Skeletal muscle tissue (tissue), 4 donors: ENCODE data around the gene LRP5. TPM values are rescaled to one million over a fixed set of nuclear protein-coding genes. Genes with fewer than 3 reads are reported as not detected.
A peak's percentile ranks its signal among the peaks of the same experiment; 100 is the strongest.
"Not testable (repeated sequence)": the region's sequence is repeated elsewhere in the genome, so short reads cannot be mapped to it uniquely, and the experiment has no call there.

Source experiments
- H3K27ac ChIP-seq: one replicate; pipeline ENCODE4 v1.7.0; 2013; ENCODE audit warnings: mild to moderate bottlenecking, low read depth, low read length, inconsistent platforms
- H3K27me3 ChIP-seq, 3 donors: one replicate each; pipeline ENCODE4 v1.7.0; 2013; ENCODE audit warnings: low read length in 3 of 3; ENCODE audit not compliant: control insufficient read depth in 3 of 3, insufficient read depth in 3 of 3
- H3K36me3 ChIP-seq, 3 donors: one replicate each; pipeline ENCODE4 v1.7.0; 2013; ENCODE audit warnings: low read length in 3 of 3; ENCODE audit not compliant: control insufficient read depth in 3 of 3, insufficient read depth in 3 of 3
- H3K4me1 ChIP-seq, 3 donors: one replicate each; pipeline ENCODE4 v1.7.0; 2013; ENCODE audit warnings: low read length in 3 of 3, mild to moderate bottlenecking in 3 of 3; ENCODE audit not compliant: control insufficient read depth in 3 of 3, insufficient read depth in 3 of 3
- H3K4me3 ChIP-seq, 3 donors: one replicate each; pipeline ENCODE4 v1.7.0; 2013; ENCODE audit warnings: low read length in 3 of 3
- H3K9ac ChIP-seq, 3 donors: one replicate each; pipeline ENCODE4 v1.7.0; 2013; ENCODE audit warnings: low read length in 3 of 3, mild to moderate bottlenecking in 3 of 3, moderate library complexity in 2 of 3, low read depth in 1 of 3
- H3K9me3 ChIP-seq, 3 donors: one replicate each; pipeline ENCODE4 v1.7.0; 2013; ENCODE audit warnings: low read length in 3 of 3; ENCODE audit not compliant: control insufficient read depth in 3 of 3
- total RNA-seq: library from RNA; depleted of rRNA; stranded (reverse); fragments of >200 nt; gene quantifications from one replicate; pipeline ENCODE4 v1.2.3, GENCODE V29; 2014
- donor health status: Osteomylitis.

Gene LRP5
- total RNA-seq, 1 donor from 2014 or later, result 31.3 TPM

DNA sequence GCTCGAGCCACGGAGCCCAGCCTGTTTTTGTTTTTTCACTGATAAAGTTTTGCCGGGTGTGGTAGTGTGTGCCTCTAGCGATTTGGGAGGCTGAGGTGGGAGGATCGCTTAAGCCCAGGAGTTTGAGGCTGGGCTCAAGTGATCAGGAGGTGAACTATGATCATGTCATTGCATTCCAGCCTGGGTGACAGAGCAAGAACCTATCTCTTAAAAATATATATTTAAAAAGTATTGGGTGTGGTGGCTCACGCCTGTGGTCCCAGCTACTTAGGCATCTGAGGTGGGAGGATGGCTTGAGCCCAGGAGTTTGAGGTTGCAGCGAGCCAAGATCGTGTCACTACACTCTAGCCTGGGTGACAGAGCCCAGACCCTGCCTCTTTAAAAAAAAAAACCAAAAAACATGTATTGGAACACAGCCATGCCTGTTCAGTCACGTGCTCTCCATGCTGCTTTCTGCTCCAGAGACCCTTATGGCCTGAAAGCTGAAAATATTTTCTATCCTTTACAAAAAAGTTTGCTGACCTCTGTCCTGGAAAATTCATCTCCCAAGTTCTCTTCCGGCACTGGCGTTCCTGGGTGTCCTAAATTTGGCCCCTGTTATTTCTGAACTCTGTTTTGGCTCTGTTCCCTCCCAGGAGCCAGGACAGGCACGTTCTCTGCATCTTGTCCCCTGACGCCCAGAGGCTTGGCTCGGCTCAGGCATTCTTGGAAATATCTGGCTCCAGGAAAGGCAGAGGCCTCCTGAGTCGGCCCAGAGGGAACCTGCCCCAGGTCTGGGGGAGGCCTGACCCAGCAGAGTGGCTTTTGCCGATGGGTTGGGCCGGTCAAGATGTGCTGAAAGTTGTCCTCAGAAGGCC is 86.8 kb downstream of the LRP5 start:
- no peaks in the 10 kb centered on the region for H3K9me3 ChIP-seq
- H3K36me3 ChIP-seq, result peaks cover 10 to 13% (median 11%) of the 10 kb centered on the region in 3 donors
- H3K4me1 ChIP-seq, result peaks cover 42 to 45% (median 44%) of the 10 kb centered on the region in 3 donors
- peak overlapping the region in 1 of 3 donors; percentile 54 for H3K9ac ChIP-seq
- H3K27me3 ChIP-seq, result no peaks in the 10 kb centered on the region
- peak overlapping the region in 2 of 3 donors; percentile 14 for H3K4me3 ChIP-seq
- peak overlapping the region; percentile 55 for H3K27ac ChIP-seq

- H3K27me3 ChIP-seq, result no peaks in the 10 kb centered on the region
- peaks cover 42 to 45% (median 44%) of the 10 kb centered on the region in 3 donors for H3K4me1 ChIP-seq
- peaks cover 10 to 15% (median 13%) of the 10 kb centered on the region in 3 donors for H3K36me3 ChIP-seq
These were observed 87.5 kb downstream of the LRP5 start for GRCh38 chr11:68399916-68400315.

GRCh38 chr11:68400584-68400983 is 88.2 kb downstream of the LRP5 start:
- Histone ChIP-seq H3K4me1 (peaks cover 42 to 45% (median 44%) of the 10 kb centered on the region in 3 donors), H3K36me3 (peaks cover 10 to 15% (median 13%) of the 10 kb centered on the region in 3 donors)
- H3K27ac ChIP-seq, H3K9me3 ChIP-seq, H3K9ac ChIP-seq, H3K4me3 ChIP-seq, H3K27me3 ChIP-seq: not testable (repeated sequence)

More at GRCh38 chr11:68399916-68400315, 87.5 kb downstream of the LRP5 start:
- H3K27ac ChIP-seq, result peak overlapping the region; percentile 55
- H3K9ac ChIP-seq, result peak overlapping the region in 2 of 3 donors; percentile 32 to 54
- H3K4me3 ChIP-seq, result peak overlapping the region in 1 of 3 donors; percentile 14
- no peaks in the 10 kb centered on the region for H3K9me3 ChIP-seq

DNA sequence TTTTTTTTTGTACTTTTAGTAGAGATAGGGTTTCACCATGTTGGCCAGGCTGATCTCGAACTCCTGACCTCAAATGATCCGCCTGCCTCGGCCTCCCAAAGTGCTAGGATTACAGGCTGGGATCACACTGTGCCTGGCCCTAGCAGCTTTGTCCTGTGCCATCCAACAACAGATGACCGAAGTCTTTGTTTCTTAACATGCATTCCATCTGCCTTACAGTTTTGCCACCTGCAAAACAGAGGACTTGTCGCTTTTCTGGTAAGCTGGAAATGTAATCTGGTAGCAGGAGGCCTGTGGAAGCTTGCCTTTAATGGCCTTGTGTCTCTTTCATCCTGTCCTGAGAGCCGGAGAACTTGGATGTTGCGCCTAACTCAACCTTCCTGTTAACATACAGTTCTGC is 89.5 kb downstream of the LRP5 start:
- no peak overlapping the region for H3K4me3 ChIP-seq
- H3K9me3 ChIP-seq, result no peaks in the 10 kb centered on the region
- H3K4me1 ChIP-seq, result peaks cover 35 to 36% (median 36%) of the 10 kb centered on the region in 3 donors
- H3K9ac ChIP-seq, result no peak overlapping the region
- no peak overlapping the region for H3K27ac ChIP-seq
- no peaks in the 10 kb centered on the region for H3K27me3 ChIP-seq
- H3K36me3 ChIP-seq, result peaks cover 15 to 21% (median 20%) of the 10 kb centered on the region in 3 donors

- peaks cover 15 to 21% (median 20%) of the 10 kb centered on the region in 3 donors for H3K36me3 ChIP-seq
- no peaks in the 10 kb centered on the region for H3K27me3 ChIP-seq
- peak overlapping the region in 1 of 3 donors; percentile 3 for H3K9ac ChIP-seq
- H3K9me3 ChIP-seq, result no peaks in the 10 kb centered on the region
- no peak overlapping the region for H3K27ac ChIP-seq
- peaks cover 30 to 32% (median 32%) of the 10 kb centered on the region in 3 donors for H3K4me1 ChIP-seq
- H3K4me3 ChIP-seq, result no peak overlapping the region
These were observed 90.1 kb downstream of the LRP5 start for GRCh38 chr11:68402355-68403031.

DNA sequence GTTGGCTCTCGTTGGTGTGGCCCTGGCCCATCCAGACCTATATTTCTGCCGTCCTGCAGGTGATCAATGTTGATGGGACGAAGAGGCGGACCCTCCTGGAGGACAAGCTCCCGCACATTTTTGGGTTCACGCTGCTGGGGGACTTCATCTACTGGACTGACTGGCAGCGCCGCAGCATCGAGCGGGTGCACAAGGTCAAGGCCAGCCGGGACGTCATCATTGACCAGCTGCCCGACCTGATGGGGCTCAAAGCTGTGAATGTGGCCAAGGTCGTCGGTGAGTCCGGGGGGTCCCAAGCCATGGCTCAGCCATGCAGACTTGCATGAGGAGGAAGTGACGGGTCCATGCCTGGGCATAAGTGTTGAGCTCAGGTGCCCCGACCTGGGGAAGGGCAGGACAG is 91.0 kb downstream of the LRP5 start:
- Histone ChIP-seq H3K27me3 (no peaks in the 10 kb centered on the region), H3K9ac (no peak overlapping the region), H3K9me3 (no peaks in the 10 kb centered on the region), H3K4me3 (no peak overlapping the region), H3K4me1 (peaks cover 23 to 25% (median 24%) of the 10 kb centered on the region in 3 donors), H3K36me3 (peaks cover 15 to 22% (median 20%) of the 10 kb centered on the region in 3 donors), H3K27ac (no peak overlapping the region)

DNA sequence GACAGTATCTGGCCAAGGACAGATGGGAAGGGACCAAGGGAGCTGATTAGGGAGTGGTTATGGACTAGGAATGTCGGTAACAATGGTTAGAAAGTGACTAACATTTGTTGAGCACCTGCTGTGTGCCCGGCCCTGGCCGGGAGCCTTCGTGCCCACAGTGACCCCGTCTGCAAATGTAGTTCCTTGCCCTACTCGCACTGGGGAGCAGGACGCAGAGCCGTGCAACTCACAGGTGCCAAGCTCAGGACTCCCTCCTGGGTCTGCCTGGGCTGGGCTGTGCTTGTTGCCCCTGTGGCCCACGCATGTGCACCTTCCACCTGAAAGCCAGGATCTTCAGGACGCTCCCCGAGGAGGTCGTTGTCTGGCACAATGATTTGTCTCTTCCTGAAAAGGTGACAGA is 91.4 kb downstream of the LRP5 start:
- no peak overlapping the region for H3K27ac ChIP-seq
- H3K27me3 ChIP-seq, result no peaks in the 10 kb centered on the region
- no peak overlapping the region for H3K9ac ChIP-seq
- no peak overlapping the region for H3K4me3 ChIP-seq
- peaks cover 22 to 25% (median 24%) of the 10 kb centered on the region in 3 donors for H3K4me1 ChIP-seq
- H3K9me3 ChIP-seq, result no peaks in the 10 kb centered on the region
- peaks cover 15 to 24% (median 20%) of the 10 kb centered on the region in 3 donors for H3K36me3 ChIP-seq

- Histone ChIP-seq H3K9me3 (no peaks in the 10 kb centered on the region), H3K4me3 (no peak overlapping the region), H3K27me3 (no peaks in the 10 kb centered on the region), H3K4me1 (peaks cover 7 to 11% (median 7%) of the 10 kb centered on the region in 3 donors), H3K27ac (no peak overlapping the region), H3K9ac (no peak overlapping the region), H3K36me3 (peaks cover 33 to 39% (median 36%) of the 10 kb centered on the region in 3 donors)
These were observed 94.2 kb downstream of the LRP5 start for GRCh38 chr11:68406324-68407313.

DNA sequence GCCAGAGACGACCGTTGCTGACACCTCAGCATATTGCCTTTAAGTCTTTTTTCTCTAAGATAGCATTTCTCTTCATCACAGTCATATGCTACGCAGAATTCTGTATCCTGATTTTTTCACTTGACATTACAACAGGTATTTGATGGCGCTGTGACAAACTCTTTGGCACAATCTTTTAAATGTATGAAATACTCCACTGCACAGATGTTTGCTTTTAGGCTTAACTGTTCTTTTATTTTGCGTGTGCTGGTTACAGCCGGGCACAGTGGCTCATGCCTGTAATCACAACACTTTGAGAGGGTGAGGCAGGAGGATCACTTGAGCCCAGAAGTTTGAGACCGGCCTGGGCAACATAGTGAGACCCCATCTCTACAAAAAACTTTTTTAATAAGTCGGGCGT is 96.1 kb downstream of the LRP5 start:
- Histone ChIP-seq H3K9me3 (no peaks in the 10 kb centered on the region), H3K4me3 (no peak overlapping the region), H3K9ac (no peak overlapping the region), H3K27ac (no peak overlapping the region), H3K36me3 (peaks cover 39 to 44% (median 42%) of the 10 kb centered on the region in 3 donors), H3K27me3 (no peaks in the 10 kb centered on the region), H3K4me1 (peaks cover 12 to 22% (median 13%) of the 10 kb centered on the region in 3 donors)
